ENCODE results near the gene YWHAH. TPM values are rescaled to one million over a fixed set of nuclear protein-coding genes. Genes with fewer than 3 reads are reported as not detected.

YWHAH gene
- total RNA-seq, 1 donor, result 146 TPM

- H2AFZ ChIP-seq (ENCODE audit: low read length), result no peak overlapping the region
- H3K36me3 ChIP-seq (ENCODE audit: insufficient read depth, low read length), result peaks cover 5% of the 10 kb centered on the region
- H3K4me2 ChIP-seq (ENCODE audit: insufficient read depth, low read length), result no peak overlapping the region
- no peak overlapping the region for H3K4me3 ChIP-seq (ENCODE audit: insufficient read depth, low read length)
- no peaks in the 10 kb centered on the region for H3K9me3 ChIP-seq (ENCODE audit: low read depth, low read length)
- H3K79me2 ChIP-seq (ENCODE audit: insufficient read depth, low read length), result no peaks in the 10 kb centered on the region
- no peak for DNase-seq (ENCODE audit: insufficient read length, low spot score, missing footprints)
- no peaks in the 10 kb centered on the region for H3K4me1 ChIP-seq (ENCODE audit: insufficient read depth, low read length)
- no peak for TF ChIP-seq CTCF (IDR thresholded peaks at IDR 0.05; ENCODE audit: extremely low read depth, low read depth, low read length)
- no peak overlapping the region for H3K27ac ChIP-seq (ENCODE audit: low read depth, low read length)
- no peaks in the 10 kb centered on the region for H3K27me3 ChIP-seq (ENCODE audit: insufficient read depth, low read length)
- no peaks in the 10 kb centered on the region for H4K20me1 ChIP-seq (ENCODE audit: insufficient read depth, low read length)
Measured at GRCh38 chr22:31904651-31905050, 39.7 kb upstream of the YWHAH start.

- Histone ChIP-seq H4K20me1 (ENCODE audit: insufficient read depth, low read length) (no peaks in the 10 kb centered on the region), H3K9me3 (ENCODE audit: low read depth, low read length) (no peaks in the 10 kb centered on the region), H3K4me1 (ENCODE audit: insufficient read depth, low read length) (no peaks in the 10 kb centered on the region), H3K79me2 (ENCODE audit: insufficient read depth, low read length) (no peaks in the 10 kb centered on the region), H3K36me3 (ENCODE audit: insufficient read depth, low read length) (peaks cover 5% of the 10 kb centered on the region), H3K4me2 (ENCODE audit: insufficient read depth, low read length) (no peak overlapping the region), H3K27me3 (ENCODE audit: insufficient read depth, low read length) (no peaks in the 10 kb centered on the region), H3K27ac (ENCODE audit: low read depth, low read length) (no peak overlapping the region), H3K4me3 (ENCODE audit: insufficient read depth, low read length) (no peak overlapping the region), H2AFZ (ENCODE audit: low read length) (no peak overlapping the region)
- no peak for DNase-seq (ENCODE audit: insufficient read length, low spot score, missing footprints)
- TF ChIP-seq CTCF (IDR thresholded peaks at IDR 0.05; ENCODE audit: extremely low read depth, low read depth, low read length), result no peak
Measured at GRCh38 chr22:31905356-31905755, 39.0 kb upstream of the YWHAH start.

- H3K27ac ChIP-seq (ENCODE audit: low read depth, low read length), result no peak overlapping the region
- H4K20me1 ChIP-seq (ENCODE audit: insufficient read depth, low read length), result no peaks in the 10 kb centered on the region
- no peak overlapping the region for H3K4me3 ChIP-seq (ENCODE audit: insufficient read depth, low read length)
- no peaks in the 10 kb centered on the region for H3K79me2 ChIP-seq (ENCODE audit: insufficient read depth, low read length)
- H3K9me3 ChIP-seq (ENCODE audit: low read depth, low read length), result no peaks in the 10 kb centered on the region
- no peak for TF ChIP-seq CTCF (IDR thresholded peaks at IDR 0.05; ENCODE audit: extremely low read depth, low read depth, low read length)
- no peak overlapping the region for H3K4me2 ChIP-seq (ENCODE audit: insufficient read depth, low read length)
- H3K27me3 ChIP-seq (ENCODE audit: insufficient read depth, low read length), result no peaks in the 10 kb centered on the region
- no peak for DNase-seq (ENCODE audit: insufficient read length, low spot score, missing footprints)
- no peak overlapping the region for H2AFZ ChIP-seq (ENCODE audit: low read length)
- H3K4me1 ChIP-seq (ENCODE audit: insufficient read depth, low read length), result no peaks in the 10 kb centered on the region
- peaks cover 5% of the 10 kb centered on the region for H3K36me3 ChIP-seq (ENCODE audit: insufficient read depth, low read length)
Measured at GRCh38 chr22:31906086-31906485, 38.2 kb upstream of the YWHAH start.

- no peaks in the 10 kb centered on the region for H4K20me1 ChIP-seq (ENCODE audit: insufficient read depth, low read length)
- no peak overlapping the region for H3K4me2 ChIP-seq (ENCODE audit: insufficient read depth, low read length)
- no peak overlapping the region for H2AFZ ChIP-seq (ENCODE audit: low read length)
- H3K9me3 ChIP-seq (ENCODE audit: low read depth, low read length), result no peaks in the 10 kb centered on the region
- DNase-seq (ENCODE audit: insufficient read length, low spot score, missing footprints), result no peak
- no peak for TF ChIP-seq CTCF (IDR thresholded peaks at IDR 0.05; ENCODE audit: extremely low read depth, low read depth, low read length)
- H3K79me2 ChIP-seq (ENCODE audit: insufficient read depth, low read length), result no peaks in the 10 kb centered on the region
- no peak overlapping the region for H3K4me3 ChIP-seq (ENCODE audit: insufficient read depth, low read length)
- peaks cover 2% of the 10 kb centered on the region for H3K4me1 ChIP-seq (ENCODE audit: insufficient read depth, low read length)
- H3K27me3 ChIP-seq (ENCODE audit: insufficient read depth, low read length), result no peaks in the 10 kb centered on the region
- H3K36me3 ChIP-seq (ENCODE audit: insufficient read depth, low read length), result peaks cover under 1% of the 10 kb centered on the region
- no peak overlapping the region for H3K27ac ChIP-seq (ENCODE audit: low read depth, low read length)
Measured at GRCh38 chr22:31906569-31906968, 37.8 kb upstream of the YWHAH start.

All from osteoblast (primary cell).